Hematopoietic multipotent progenitor cell treated with erythropoietin and hydrocortisone succinate and interleukin-3 and kit ligand, for 4 days (in vitro differentiated cells): Measurements from ENCODE around the gene UNC45B.
"Not testable (repeated sequence)": the region's sequence is repeated elsewhere in the genome, so short reads cannot be mapped to it uniquely, and the experiment has no call there.

Experiments used
- DNase-seq: peaks from one replicate; pipeline ENCODE4 v3.0.0-alpha.2; 2015

Gene UNC45B

DNA sequence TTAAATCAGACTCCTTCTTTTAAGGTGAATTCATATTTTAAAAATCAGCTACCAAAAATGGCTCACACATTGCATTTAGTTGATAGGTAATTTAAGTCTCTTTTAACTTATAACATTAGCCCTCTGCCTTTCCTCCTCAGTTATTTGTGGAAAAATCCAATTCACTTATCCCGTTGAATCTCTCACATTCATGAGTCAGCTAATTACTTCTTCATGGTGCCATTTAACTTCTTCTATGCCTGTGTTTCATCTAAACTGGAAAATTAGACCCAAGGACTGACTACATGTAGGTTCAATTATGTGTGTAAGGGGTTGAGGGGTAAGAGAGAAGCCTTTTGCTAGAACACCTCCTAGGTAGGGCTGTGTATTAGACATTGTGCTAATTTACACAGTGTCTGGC lies 76.8 kb downstream of the UNC45B start:
- DNase-seq, result no peak

GRCh38 chr17:35227546-35227945 lies 79.9 kb downstream of the UNC45B start:
- no peak for DNase-seq

DNA sequence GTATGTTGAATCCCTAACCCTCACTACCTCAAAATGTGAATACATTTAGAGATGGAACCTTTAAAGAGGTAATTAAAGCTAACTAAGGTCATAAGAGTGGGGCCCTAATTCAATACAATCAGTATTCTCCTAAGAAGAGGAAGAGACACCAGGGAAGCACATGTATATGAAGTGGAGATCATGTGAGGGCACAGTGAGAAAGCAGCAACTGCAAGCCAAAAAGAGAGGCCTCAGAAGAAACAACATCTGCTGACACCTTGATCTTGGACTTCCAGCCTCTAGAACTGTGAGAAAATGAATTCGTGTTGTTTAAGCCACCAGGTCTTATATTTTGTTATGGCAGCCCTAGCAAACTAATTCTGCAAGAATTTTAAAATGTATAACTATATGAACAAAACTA lies 82.0 kb downstream of the UNC45B start:
- DNase-seq, result no peak

DNA sequence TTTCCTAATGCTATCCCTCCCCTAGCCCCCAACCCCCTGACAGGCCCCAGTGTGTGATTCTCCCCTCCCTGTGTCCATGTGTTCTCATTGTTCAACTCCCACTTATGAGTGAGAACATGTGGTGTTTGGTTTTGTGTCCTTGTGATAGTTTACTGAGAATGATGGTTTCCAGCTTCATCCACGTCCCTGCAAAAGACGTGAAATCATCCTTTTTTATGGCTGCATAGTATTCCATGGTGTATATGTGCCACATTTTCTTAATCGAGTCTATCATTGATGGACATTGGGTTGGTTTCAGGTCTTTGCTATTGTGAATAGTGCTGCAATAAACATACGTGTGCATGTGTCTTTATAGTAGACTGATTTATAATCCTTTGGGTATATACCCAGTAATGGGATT lies 86.7 kb downstream of the UNC45B start:
- DNase-seq, result not testable (repeated sequence)

DNA sequence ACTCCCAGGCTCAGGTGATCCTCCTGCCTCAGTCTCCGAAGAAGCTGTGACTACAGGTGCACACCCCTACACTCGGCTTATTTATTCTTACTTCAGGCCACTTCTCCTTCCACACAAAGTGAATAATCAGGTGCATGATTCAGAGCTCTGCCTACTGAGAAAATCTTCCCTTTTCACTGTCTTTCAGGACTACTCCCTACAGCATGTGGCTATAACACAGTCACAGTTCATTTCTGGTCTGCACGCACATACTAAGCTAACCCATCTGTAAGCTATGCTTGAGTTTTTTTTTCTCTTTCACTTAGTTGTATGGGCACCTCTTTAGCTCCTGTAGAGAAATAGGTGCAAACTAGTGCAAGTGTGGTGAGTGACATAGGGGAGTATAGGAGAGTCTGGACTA lies 87.7 kb downstream of the UNC45B start:
- DNase-seq, result no peak

DNA sequence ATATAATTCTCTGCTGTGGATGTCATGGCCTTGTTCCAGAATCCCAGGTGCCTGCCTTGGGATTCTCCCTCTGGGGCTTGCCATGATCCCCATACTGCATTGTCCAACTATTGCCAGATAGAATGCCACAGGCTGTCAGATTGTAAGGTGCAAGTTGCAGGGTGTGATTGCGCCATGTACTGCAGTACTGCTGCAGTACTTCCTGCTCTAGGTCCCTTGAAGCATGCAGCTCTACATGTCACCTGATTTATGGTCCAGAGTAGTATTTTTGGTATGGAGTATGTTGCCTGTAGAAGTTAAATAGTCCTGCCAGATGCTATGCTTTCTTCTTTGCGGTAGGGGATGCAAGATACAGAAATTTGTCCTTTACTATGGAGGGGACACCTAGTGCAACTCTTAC lies 88.3 kb downstream of the UNC45B start:
- no peak for DNase-seq

DNA sequence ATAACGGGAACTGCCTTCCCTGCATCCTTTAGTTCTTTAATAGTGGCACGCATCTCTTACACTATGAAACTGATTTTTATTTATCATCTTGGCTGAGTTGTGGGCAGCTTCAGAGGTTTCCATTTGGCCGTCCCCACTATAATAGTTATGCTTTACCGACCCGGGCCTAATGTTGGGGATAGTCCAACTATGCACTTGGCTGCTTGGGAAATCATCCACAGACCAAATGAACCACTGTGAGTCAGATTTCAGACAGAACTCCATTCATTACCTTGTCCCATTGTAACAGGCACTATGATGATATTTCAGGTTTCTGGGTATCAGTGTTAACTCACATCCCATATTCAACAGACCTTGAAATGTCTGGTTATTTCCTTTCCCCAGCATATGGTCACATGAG lies 89.2 kb downstream of the UNC45B start:
- DNase-seq, result no peak

GRCh38 chr17:35238821-35239220 lies 91.2 kb downstream of the UNC45B start:
- DNase-seq, result no peak
